Measurements from ENCODE around the gene MAGI2. TPM values are rescaled to one million over a fixed set of nuclear protein-coding genes. Genes with fewer than 3 reads are reported as not detected.

MAGI2 gene
- polyA plus RNA-seq, 1 donor, result 2.6 TPM

DNA sequence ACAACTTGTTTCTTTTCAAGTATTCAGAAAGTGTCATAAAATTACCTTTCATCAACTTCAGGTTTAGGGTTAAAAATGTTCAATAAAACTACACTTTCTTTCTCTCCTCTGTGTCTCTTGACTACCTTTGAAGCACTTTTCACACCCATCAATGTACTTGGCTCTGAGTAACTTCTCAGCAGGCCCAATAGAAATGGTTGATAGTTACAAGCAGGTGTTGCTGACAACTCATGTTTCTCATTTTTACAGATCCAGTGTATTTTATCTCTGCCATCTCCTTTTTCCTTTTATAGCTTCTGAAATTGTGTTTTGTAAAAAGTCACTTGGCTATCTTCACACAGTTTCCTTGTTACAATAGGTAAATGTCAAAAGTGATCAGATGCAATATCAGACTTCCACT is 1306.9 kb downstream of the MAGI2 start:
- H3K9me3 ChIP-seq (ENCODE audit: control insufficient read depth, low read depth, low read length), result no peaks in the 10 kb centered on the region
- DNase-seq, result no peak
- H3K27ac ChIP-seq (ENCODE audit: low read length), result no peak overlapping the region
- H3K4me1 ChIP-seq (ENCODE audit: control insufficient read depth, insufficient read depth, low read length), result no peaks in the 10 kb centered on the region
- H3K4me3 ChIP-seq (ENCODE audit: low read length), result no peak overlapping the region
- H3K36me3 ChIP-seq (ENCODE audit: control insufficient read depth, insufficient read depth, low read length), result no peaks in the 10 kb centered on the region
- no peaks in the 10 kb centered on the region for H3K27me3 ChIP-seq (ENCODE audit: control insufficient read depth, insufficient read depth, low read length)

GRCh38 chr7:78143661-78144060 is 1309.8 kb downstream of the MAGI2 start:
- Histone ChIP-seq H3K27ac (ENCODE audit: low read length) (no peak overlapping the region), H3K36me3 (ENCODE audit: control insufficient read depth, insufficient read depth, low read length) (no peaks in the 10 kb centered on the region), H3K4me3 (ENCODE audit: low read length) (no peak overlapping the region), H3K4me1 (ENCODE audit: control insufficient read depth, insufficient read depth, low read length) (no peaks in the 10 kb centered on the region), H3K27me3 (ENCODE audit: control insufficient read depth, insufficient read depth, low read length) (no peaks in the 10 kb centered on the region), H3K9me3 (ENCODE audit: control insufficient read depth, low read depth, low read length) (no peaks in the 10 kb centered on the region)
- no peak for DNase-seq
- no CpG with 5 or more reads among the region's 2 CpGs for WGBS (ENCODE audit: insufficient coverage, low lambda C conversion rate)

GRCh38 chr7:78141522-78142281 is 1311.8 kb downstream of the MAGI2 start:
- Histone ChIP-seq H3K4me3 (ENCODE audit: low read length) (no peak overlapping the region), H3K27ac (ENCODE audit: low read length) (no peak overlapping the region), H3K27me3 (ENCODE audit: control insufficient read depth, insufficient read depth, low read length) (no peaks in the 10 kb centered on the region), H3K9me3 (ENCODE audit: control insufficient read depth, low read depth, low read length) (no peaks in the 10 kb centered on the region), H3K36me3 (ENCODE audit: control insufficient read depth, insufficient read depth, low read length) (no peaks in the 10 kb centered on the region), H3K4me1 (ENCODE audit: control insufficient read depth, insufficient read depth, low read length) (no peaks in the 10 kb centered on the region)
- WGBS (ENCODE audit: insufficient coverage, low lambda C conversion rate), result 87% methylated on average over 5 of the region's 9 CpGs
- DNase-seq, result no peak

DNA sequence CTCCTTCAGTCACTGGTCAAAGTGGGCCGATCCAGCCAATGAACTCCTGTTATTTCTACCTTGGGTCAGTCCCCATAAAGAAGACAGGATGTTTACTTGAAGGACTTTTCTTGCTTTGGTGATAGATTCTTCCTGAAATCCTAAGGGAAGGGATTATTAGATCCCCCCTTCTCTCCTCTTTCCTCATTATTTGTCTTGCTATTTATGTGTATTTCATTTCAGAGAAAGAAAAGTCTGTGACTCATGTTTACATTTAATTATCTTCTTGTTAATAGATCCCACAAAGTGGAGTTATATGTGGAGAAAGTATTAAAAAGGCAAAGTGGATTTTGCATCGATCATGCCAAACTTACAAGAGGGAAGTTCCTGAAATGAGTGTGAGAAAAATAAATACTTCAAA is 1313.4 kb downstream of the MAGI2 start:
- no peaks in the 10 kb centered on the region for H3K27me3 ChIP-seq (ENCODE audit: control insufficient read depth, insufficient read depth, low read length)
- no peaks in the 10 kb centered on the region for H3K4me1 ChIP-seq (ENCODE audit: control insufficient read depth, insufficient read depth, low read length)
- WGBS (ENCODE audit: insufficient coverage, low lambda C conversion rate), result 88% methylated on average over 1 of the region's 2 CpGs
- no peak overlapping the region for H3K4me3 ChIP-seq (ENCODE audit: low read length)
- no peaks in the 10 kb centered on the region for H3K36me3 ChIP-seq (ENCODE audit: control insufficient read depth, insufficient read depth, low read length)
- H3K9me3 ChIP-seq (ENCODE audit: control insufficient read depth, low read depth, low read length), result no peaks in the 10 kb centered on the region
- no peak for DNase-seq
- H3K27ac ChIP-seq (ENCODE audit: low read length), result no peak overlapping the region

DNA sequence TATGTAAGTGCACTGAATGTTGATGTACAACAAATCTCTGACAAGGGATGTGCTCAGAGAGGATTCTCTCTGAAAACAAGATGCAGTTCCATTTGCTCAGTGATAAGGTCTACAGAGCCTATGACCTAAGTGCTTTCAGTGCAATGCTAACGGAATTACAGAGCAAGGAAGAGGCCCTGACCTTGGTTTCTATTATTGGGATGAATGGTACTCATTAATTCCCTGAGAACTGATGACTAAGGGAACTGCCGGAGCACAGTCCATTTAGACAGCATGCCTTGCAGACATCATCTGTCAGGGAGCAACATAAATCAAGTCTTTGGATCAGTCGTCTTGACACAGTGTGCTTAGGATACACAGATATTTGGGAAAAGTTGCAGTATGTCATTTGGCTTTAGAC is 1314.1 kb downstream of the MAGI2 start:
- Histone ChIP-seq H3K27ac (ENCODE audit: low read length) (no peak overlapping the region), H3K4me3 (ENCODE audit: low read length) (no peak overlapping the region), H3K36me3 (ENCODE audit: control insufficient read depth, insufficient read depth, low read length) (no peaks in the 10 kb centered on the region), H3K27me3 (ENCODE audit: control insufficient read depth, insufficient read depth, low read length) (no peaks in the 10 kb centered on the region), H3K9me3 (ENCODE audit: control insufficient read depth, low read depth, low read length) (no peaks in the 10 kb centered on the region), H3K4me1 (ENCODE audit: control insufficient read depth, insufficient read depth, low read length) (no peaks in the 10 kb centered on the region)
- DNase-seq, result no peak
- WGBS (ENCODE audit: insufficient coverage, low lambda C conversion rate), result no CpG with 5 or more reads among the region's 3 CpGs

- no CpG with 5 or more reads among the region's 11 CpGs for WGBS (ENCODE audit: insufficient coverage, low lambda C conversion rate)
- H3K36me3 ChIP-seq (ENCODE audit: control insufficient read depth, insufficient read depth, low read length), result no peaks in the 10 kb centered on the region
- no peak for DNase-seq
- no peak overlapping the region for H3K4me3 ChIP-seq (ENCODE audit: low read length)
- no peaks in the 10 kb centered on the region for H3K9me3 ChIP-seq (ENCODE audit: control insufficient read depth, low read depth, low read length)
- no peaks in the 10 kb centered on the region for H3K4me1 ChIP-seq (ENCODE audit: control insufficient read depth, insufficient read depth, low read length)
- no peaks in the 10 kb centered on the region for H3K27me3 ChIP-seq (ENCODE audit: control insufficient read depth, insufficient read depth, low read length)
- H3K27ac ChIP-seq (ENCODE audit: low read length), result no peak overlapping the region
These were observed 1318.7 kb downstream of the MAGI2 start for GRCh38 chr7:78134774-78135173.

- no peaks in the 10 kb centered on the region for H3K36me3 ChIP-seq (ENCODE audit: control insufficient read depth, insufficient read depth, low read length)
- H3K4me1 ChIP-seq (ENCODE audit: control insufficient read depth, insufficient read depth, low read length), result no peaks in the 10 kb centered on the region
- WGBS (ENCODE audit: insufficient coverage, low lambda C conversion rate), result no CpG with 5 or more reads among the region's 2 CpGs
- DNase-seq, result no peak
- no peak overlapping the region for H3K4me3 ChIP-seq (ENCODE audit: low read length)
- no peaks in the 10 kb centered on the region for H3K27me3 ChIP-seq (ENCODE audit: control insufficient read depth, insufficient read depth, low read length)
- no peaks in the 10 kb centered on the region for H3K9me3 ChIP-seq (ENCODE audit: control insufficient read depth, low read depth, low read length)
- H3K27ac ChIP-seq (ENCODE audit: low read length), result no peak overlapping the region
These were observed 1319.2 kb downstream of the MAGI2 start for GRCh38 chr7:78134256-78134655.

DNA sequence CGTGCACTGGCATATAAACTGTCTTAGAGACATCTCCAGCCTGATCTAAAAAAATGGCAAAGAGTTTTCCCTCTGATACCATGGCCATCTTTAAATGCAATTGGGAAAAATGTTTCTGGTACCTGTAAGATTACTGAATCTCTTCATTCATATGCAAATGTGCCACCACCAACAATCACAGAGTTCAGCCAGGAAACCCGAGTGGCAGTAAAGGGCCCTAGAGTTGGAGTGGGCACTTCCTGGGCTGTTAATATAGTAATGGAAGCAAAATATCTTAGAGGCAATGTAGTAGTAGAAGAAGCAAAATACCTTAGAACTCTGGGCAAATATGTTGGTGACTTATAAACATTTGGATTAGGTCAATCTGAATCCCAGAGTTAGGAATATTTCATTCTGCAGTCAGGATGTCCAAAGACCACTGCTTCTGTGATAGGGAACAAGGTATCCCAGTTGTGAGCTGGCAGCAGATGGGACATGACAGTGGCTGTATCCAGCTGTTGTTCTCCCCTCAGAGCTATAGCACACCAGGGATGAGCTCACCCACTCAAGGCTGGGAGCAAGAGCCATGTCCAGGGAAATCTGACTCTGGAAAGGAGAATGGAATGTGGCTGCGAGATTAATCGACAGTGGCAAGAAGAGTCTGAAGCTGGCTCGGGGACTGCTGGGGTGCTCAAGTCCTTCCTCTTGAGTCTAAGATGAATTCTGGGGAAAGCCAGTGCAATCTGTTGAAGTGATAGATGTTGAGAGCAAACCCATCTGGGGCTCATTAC is 1322.8 kb downstream of the MAGI2 start:
- WGBS (ENCODE audit: insufficient coverage, low lambda C conversion rate), result no CpG with 5 or more reads among the region's 5 CpGs
- H3K4me1 ChIP-seq (ENCODE audit: control insufficient read depth, insufficient read depth, low read length), result no peaks in the 10 kb centered on the region

DNA sequence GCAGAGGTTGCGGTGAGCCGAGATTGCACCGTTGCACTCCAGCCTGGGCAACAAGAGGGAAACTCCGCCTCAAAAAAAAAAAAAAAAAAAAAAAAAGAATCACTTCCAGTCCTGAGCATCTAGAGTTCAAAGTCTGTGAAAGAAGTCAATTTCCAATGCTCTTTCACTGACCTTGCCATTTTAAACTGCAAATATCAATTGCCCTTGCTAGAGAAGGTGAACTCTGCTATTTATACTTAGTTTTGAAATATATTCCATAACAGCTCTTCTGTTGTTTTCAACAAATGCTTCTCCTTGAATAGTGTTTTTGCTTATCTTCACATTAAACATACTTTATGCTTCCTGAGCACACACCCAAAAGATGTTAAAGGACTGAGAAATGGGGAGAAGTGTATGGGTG is 1323.6 kb downstream of the MAGI2 start:
- Histone ChIP-seq H3K4me3 (ENCODE audit: low read length) (no peak overlapping the region), H3K27ac (ENCODE audit: low read length) (no peak overlapping the region), H3K27me3 (ENCODE audit: control insufficient read depth, insufficient read depth, low read length) (no peaks in the 10 kb centered on the region), H3K4me1 (ENCODE audit: control insufficient read depth, insufficient read depth, low read length) (no peaks in the 10 kb centered on the region), H3K9me3 (ENCODE audit: control insufficient read depth, low read depth, low read length) (no peaks in the 10 kb centered on the region), H3K36me3 (ENCODE audit: control insufficient read depth, insufficient read depth, low read length) (no peaks in the 10 kb centered on the region)
- DNase-seq, result no peak
- whole genome bisulfite sequencing (ENCODE audit: insufficient coverage, low lambda C conversion rate), result no CpG with 5 or more reads among the region's 4 CpGs

More for the DNA sequence above, 1322.8 kb downstream of the MAGI2 start:
- H3K27me3 ChIP-seq (ENCODE audit: control insufficient read depth, insufficient read depth, low read length), result no peaks in the 10 kb centered on the region
- no peak overlapping the region for H3K4me3 ChIP-seq (ENCODE audit: low read length)
- H3K36me3 ChIP-seq (ENCODE audit: control insufficient read depth, insufficient read depth, low read length), result no peaks in the 10 kb centered on the region
- no peak for DNase-seq
- no peaks in the 10 kb centered on the region for H3K9me3 ChIP-seq (ENCODE audit: control insufficient read depth, low read depth, low read length)
- H3K27ac ChIP-seq (ENCODE audit: low read length), result no peak overlapping the region

DNA sequence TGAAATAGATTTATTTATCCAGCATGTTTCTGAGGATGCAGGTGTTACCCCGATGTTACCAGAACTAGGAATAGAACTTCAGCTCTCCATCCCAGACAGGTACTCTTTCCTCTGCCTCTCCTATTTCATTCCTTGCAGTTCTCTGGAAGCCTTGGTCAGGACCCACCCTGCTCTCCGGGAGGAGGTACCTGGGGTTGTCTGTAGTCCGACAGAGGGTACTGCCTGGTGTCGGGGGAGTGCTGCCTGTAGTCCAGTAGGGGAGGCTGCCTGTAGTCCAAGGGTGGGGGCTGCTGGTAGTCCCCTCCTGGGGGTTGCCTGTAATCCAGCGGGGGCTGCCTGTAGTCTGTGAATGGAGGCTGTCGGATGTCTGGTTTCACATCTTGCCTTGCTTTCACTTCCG is 1326.5 kb downstream of the MAGI2 start:
- H3K36me3 ChIP-seq (ENCODE audit: control insufficient read depth, insufficient read depth, low read length), result no peaks in the 10 kb centered on the region
- no peaks in the 10 kb centered on the region for H3K4me1 ChIP-seq (ENCODE audit: control insufficient read depth, insufficient read depth, low read length)
- no peak for DNase-seq
- no peak overlapping the region for H3K27ac ChIP-seq (ENCODE audit: low read length)
- no peaks in the 10 kb centered on the region for H3K9me3 ChIP-seq (ENCODE audit: control insufficient read depth, low read depth, low read length)
- no CpG with 5 or more reads among the region's 7 CpGs for WGBS (ENCODE audit: insufficient coverage, low lambda C conversion rate)
- H3K27me3 ChIP-seq (ENCODE audit: control insufficient read depth, insufficient read depth, low read length), result no peaks in the 10 kb centered on the region
- H3K4me3 ChIP-seq (ENCODE audit: low read length), result no peak overlapping the region

DNA sequence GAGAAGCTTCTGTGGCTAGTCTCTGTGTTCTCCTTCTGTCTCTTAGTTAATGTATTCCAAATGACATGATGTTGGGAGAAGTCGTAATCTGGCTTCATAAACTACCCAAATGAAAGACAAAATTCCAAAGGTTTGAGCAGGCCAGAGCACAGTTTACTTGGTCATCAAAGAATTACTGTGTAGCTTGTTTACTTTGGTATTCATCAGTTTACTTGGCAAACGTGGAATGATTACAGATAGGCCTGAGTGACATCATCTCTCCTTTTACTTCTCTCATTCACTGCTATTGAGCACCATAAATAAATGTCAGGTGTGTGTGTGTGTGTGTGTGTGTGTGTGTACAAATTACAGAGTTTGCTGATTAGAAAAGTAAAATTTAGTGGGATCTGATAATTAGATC is 1327.6 kb downstream of the MAGI2 start:
- no peak for DNase-seq
- H3K4me1 ChIP-seq (ENCODE audit: control insufficient read depth, insufficient read depth, low read length), result no peaks in the 10 kb centered on the region
- no peaks in the 10 kb centered on the region for H3K36me3 ChIP-seq (ENCODE audit: control insufficient read depth, insufficient read depth, low read length)
- H3K27me3 ChIP-seq (ENCODE audit: control insufficient read depth, insufficient read depth, low read length), result no peaks in the 10 kb centered on the region
- no peak overlapping the region for H3K4me3 ChIP-seq (ENCODE audit: low read length)
- no peaks in the 10 kb centered on the region for H3K9me3 ChIP-seq (ENCODE audit: control insufficient read depth, low read depth, low read length)
- no peak overlapping the region for H3K27ac ChIP-seq (ENCODE audit: low read length)
- WGBS (ENCODE audit: insufficient coverage, low lambda C conversion rate), result no CpG with 5 or more reads among the region's 2 CpGs
